ENCODE measurements around the gene CEND1.

The CEND1 gene

GRCh38 chr11:788009-788640 lies 1.8 kb downstream of the CEND1 start:
- Mint-ChIP-seq H3K27me3 (ENCODE audit: low read depth, poor library complexity) (peaks cover 11% of the 10 kb centered on the region), H3K36me3 (ENCODE audit: low read depth) (peaks cover 5% of the 10 kb centered on the region), H3K9me3 (no peaks in the 10 kb centered on the region), H3K4me1 (peaks cover 25% of the 10 kb centered on the region), H3K4me3 (no peak overlapping the region), H3K27ac (no peak overlapping the region)
- TF ChIP-seq CTCF (IDR thresholded peaks at IDR 0.05), result no peak
- DNase-seq, result no peak

GRCh38 chr11:787084-787675 lies 2.7 kb downstream of the CEND1 start:
- peaks cover 5% of the 10 kb centered on the region for H3K36me3 Mint-ChIP-seq (ENCODE audit: low read depth)
- no peaks in the 10 kb centered on the region for H3K9me3 Mint-ChIP-seq
- H3K4me3 Mint-ChIP-seq, result no peak overlapping the region
- no peak for TF ChIP-seq CTCF (IDR thresholded peaks at IDR 0.05)
- peaks cover 29% of the 10 kb centered on the region for H3K4me1 Mint-ChIP-seq
- H3K27ac Mint-ChIP-seq, result no peak overlapping the region
- DNase-seq, result no peak
- peaks cover 15% of the 10 kb centered on the region for H3K27me3 Mint-ChIP-seq (ENCODE audit: low read depth, poor library complexity)

- Mint-ChIP-seq H3K27me3 (ENCODE audit: low read depth, poor library complexity) (peaks cover 15% of the 10 kb centered on the region), H3K9me3 (no peaks in the 10 kb centered on the region), H3K27ac (no peak overlapping the region), H3K36me3 (ENCODE audit: low read depth) (peaks cover 5% of the 10 kb centered on the region), H3K4me3 (no peak overlapping the region), H3K4me1 (peaks cover 32% of the 10 kb centered on the region)
- TF ChIP-seq CTCF (IDR thresholded peaks at IDR 0.05), result no peak
- no peak for DNase-seq
Observed at GRCh38 chr11:786235-787083, 3.4 kb downstream of the CEND1 start.

GRCh38 chr11:783581-784015 lies 6.3 kb downstream of the CEND1 start:
- peak; percentile 88 for DNase-seq
- H3K9me3 Mint-ChIP-seq, result no peaks in the 10 kb centered on the region
- peak overlapping the region; percentile 73 for H3K27ac Mint-ChIP-seq
- peaks cover 10% of the 10 kb centered on the region for H3K36me3 Mint-ChIP-seq (ENCODE audit: low read depth)
- H3K4me1 Mint-ChIP-seq, result peaks cover 38% of the 10 kb centered on the region
- TF ChIP-seq CTCF (IDR thresholded peaks at IDR 0.05), result peak; percentile 77
- H3K4me3 Mint-ChIP-seq, result peak overlapping the region; percentile 48
- peaks cover 12% of the 10 kb centered on the region for H3K27me3 Mint-ChIP-seq (ENCODE audit: low read depth, poor library complexity)

GRCh38 chr11:782264-783174 lies 7.4 kb downstream of the CEND1 start:
- peak overlapping the region; percentile 79 for H3K27ac Mint-ChIP-seq
- H3K9me3 Mint-ChIP-seq, result no peaks in the 10 kb centered on the region
- peaks cover 12% of the 10 kb centered on the region for H3K27me3 Mint-ChIP-seq (ENCODE audit: low read depth, poor library complexity)
- no peak overlapping the region for H3K4me3 Mint-ChIP-seq
- H3K4me1 Mint-ChIP-seq, result peaks cover 38% of the 10 kb centered on the region
- no peak for TF ChIP-seq CTCF (IDR thresholded peaks at IDR 0.05)
- peaks cover 10% of the 10 kb centered on the region for H3K36me3 Mint-ChIP-seq (ENCODE audit: low read depth)
- DNase-seq, result peak; percentile 4

Measured in nephron progenitor cell (in vitro differentiated cells).